ENCODE measurements around the gene SF3B5. TPM values are rescaled to one million over a fixed set of nuclear protein-coding genes. Genes with fewer than 3 reads are reported as not detected.
"Not testable (repeated sequence)": the region's sequence is repeated elsewhere in the genome, so short reads cannot be mapped to it uniquely, and the experiment has no call there.

The SF3B5 gene
- total and polyA plus RNA-seq, 9 donors: 93.0 to 125 (median 106) TPM

DNA sequence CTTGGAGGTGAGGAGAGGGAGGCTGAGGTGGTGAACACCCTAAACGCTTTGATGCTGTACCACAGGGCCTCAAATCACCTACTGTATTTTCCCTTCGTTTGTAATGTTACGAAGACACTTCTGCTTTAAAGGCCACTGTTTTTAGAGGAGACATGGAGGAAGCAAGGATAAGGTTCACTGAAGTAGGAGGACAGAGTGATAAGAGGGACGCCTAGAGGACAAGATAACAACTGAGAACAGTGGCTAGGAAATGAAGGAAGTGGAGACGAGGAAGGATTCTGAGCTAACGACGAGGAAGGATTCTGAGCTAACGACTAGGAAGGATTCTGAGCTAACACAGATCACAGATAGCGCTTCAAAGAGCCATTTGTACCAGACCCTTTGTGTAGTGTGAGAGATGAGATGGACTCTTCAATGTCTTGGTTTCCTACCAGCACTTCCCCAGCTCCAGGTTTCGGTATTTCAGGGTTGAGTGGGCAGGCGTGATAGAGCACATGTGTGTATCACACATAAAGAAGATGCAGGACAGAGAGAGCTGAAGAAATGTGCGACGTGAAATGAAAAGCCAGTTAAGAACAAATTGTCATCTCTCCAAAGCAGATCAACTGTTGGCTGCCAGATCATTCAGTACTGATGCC lies 7.5 kb downstream of the SF3B5 start:
- H3K36me3 ChIP-seq (ENCODE audit: control insufficient read depth, insufficient read depth, low read length): no peaks in the 10 kb centered on the region
- no peaks in the 10 kb centered on the region for H3K27me3 ChIP-seq (ENCODE audit: control insufficient read depth, insufficient read depth, low read length)
- H3K4me3 ChIP-seq (ENCODE audit: low read length): no peak overlapping the region
- H3K4me1 ChIP-seq (ENCODE audit: control insufficient read depth, insufficient read depth, low read length): no peaks in the 10 kb centered on the region
- DNase-seq: no peak
- no peaks in the 10 kb centered on the region for H3K9me3 ChIP-seq (replicated peaks; ENCODE audit: control insufficient read depth, low read depth, low read length)
- WGBS (ENCODE audit: insufficient coverage): 77% methylated on average over 5 of the region's 13 CpGs
- H3K27ac ChIP-seq (ENCODE audit: low read length): no peak overlapping the region

GRCh38 chr6:144086959-144087358 lies 8.4 kb downstream of the SF3B5 start:
- Histone ChIP-seq H3K36me3 (ENCODE audit: control insufficient read depth, insufficient read depth, low read length) (no peaks in the 10 kb centered on the region), H3K4me1 (ENCODE audit: control insufficient read depth, insufficient read depth, low read length) (no peaks in the 10 kb centered on the region), H3K27ac (ENCODE audit: low read length) (no peak overlapping the region), H3K9me3 (replicated peaks; ENCODE audit: control insufficient read depth, low read depth, low read length) (no peaks in the 10 kb centered on the region), H3K27me3 (ENCODE audit: control insufficient read depth, insufficient read depth, low read length) (no peaks in the 10 kb centered on the region), H3K4me3 (ENCODE audit: low read length) (no peak overlapping the region)
- no peak for DNase-seq
- no CpG with 5 or more reads among the region's 3 CpGs for WGBS (ENCODE audit: insufficient coverage)

GRCh38 chr6:144083172-144083571 lies 12.2 kb downstream of the SF3B5 start:
- Histone ChIP-seq H3K9me3 (replicated peaks; ENCODE audit: control insufficient read depth, low read depth, low read length) (no peaks in the 10 kb centered on the region), H3K4me1 (ENCODE audit: control insufficient read depth, insufficient read depth, low read length) (no peaks in the 10 kb centered on the region), H3K27me3 (ENCODE audit: control insufficient read depth, insufficient read depth, low read length) (no peaks in the 10 kb centered on the region), H3K36me3 (ENCODE audit: control insufficient read depth, insufficient read depth, low read length) (no peaks in the 10 kb centered on the region), H3K27ac (ENCODE audit: low read length) (no peak overlapping the region), H3K4me3 (ENCODE audit: low read length) (no peak overlapping the region)
- no CpG with 5 or more reads among the region's 1 CpG for WGBS (ENCODE audit: insufficient coverage)
- DNase-seq: no peak

GRCh38 chr6:144082412-144082811 lies 13.0 kb downstream of the SF3B5 start:
- not testable (repeated sequence) for DNase-seq; H3K36me3 ChIP-seq (ENCODE audit: control insufficient read depth, insufficient read depth, low read length); H3K27ac ChIP-seq (ENCODE audit: low read length); H3K4me1 ChIP-seq (ENCODE audit: control insufficient read depth, insufficient read depth, low read length); H3K27me3 ChIP-seq (ENCODE audit: control insufficient read depth, insufficient read depth, low read length); H3K9me3 ChIP-seq (replicated peaks; ENCODE audit: control insufficient read depth, low read depth, low read length); H3K4me3 ChIP-seq (ENCODE audit: low read length)
- WGBS (ENCODE audit: insufficient coverage): no CpG with 5 or more reads among the region's 3 CpGs

DNA sequence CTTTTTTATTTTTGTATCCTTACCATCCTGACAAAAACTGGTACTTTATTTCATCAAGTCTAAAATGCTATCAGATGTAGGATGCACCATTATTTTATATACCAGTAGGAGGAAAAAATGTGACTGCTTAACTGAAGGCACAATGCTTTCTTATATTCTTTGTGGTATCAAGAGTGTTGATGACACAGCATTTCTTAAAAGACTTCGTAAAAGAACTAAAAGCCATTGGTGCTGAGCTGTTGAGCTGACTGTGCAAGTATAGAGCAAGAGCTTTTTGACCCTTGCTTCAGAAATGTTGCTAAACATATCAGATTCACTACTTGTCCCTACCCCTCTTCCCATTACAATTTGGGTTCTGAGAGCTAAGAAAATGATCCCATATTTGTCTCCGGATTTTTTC lies 17.5 kb downstream of the SF3B5 start:
- no peak for DNase-seq
- Histone ChIP-seq H3K4me3 (ENCODE audit: low read length) (no peak overlapping the region), H3K27ac (ENCODE audit: low read length) (no peak overlapping the region), H3K27me3 (ENCODE audit: control insufficient read depth, insufficient read depth, low read length) (no peaks in the 10 kb centered on the region), H3K9me3 (replicated peaks; ENCODE audit: control insufficient read depth, low read depth, low read length) (no peaks in the 10 kb centered on the region), H3K36me3 (ENCODE audit: control insufficient read depth, insufficient read depth, low read length) (no peaks in the 10 kb centered on the region), H3K4me1 (ENCODE audit: control insufficient read depth, insufficient read depth, low read length) (no peaks in the 10 kb centered on the region)
- no CpG with 5 or more reads among the region's 2 CpGs for WGBS (ENCODE audit: insufficient coverage)

DNA sequence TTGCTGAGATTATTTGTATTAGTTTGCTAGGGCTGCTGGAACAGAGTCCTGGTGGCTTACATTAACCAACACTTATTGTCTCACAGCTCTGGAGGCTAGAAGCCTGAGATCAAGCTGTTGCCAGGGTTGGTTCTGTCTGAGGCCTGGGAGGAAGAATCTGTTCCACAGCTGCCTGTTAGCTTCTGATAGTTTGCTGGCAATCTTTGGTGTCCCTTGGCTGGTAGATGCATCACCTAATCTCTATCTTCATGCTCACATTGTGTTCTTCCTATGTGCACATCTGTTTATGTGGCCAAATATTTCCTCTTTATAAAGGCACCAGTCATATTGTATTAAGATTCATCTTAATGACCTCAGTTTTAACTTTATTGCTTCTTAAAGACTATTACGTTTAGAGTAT lies 19.5 kb downstream of the SF3B5 start:
- Histone ChIP-seq H3K27me3 (ENCODE audit: control insufficient read depth, insufficient read depth, low read length) (peaks cover 2% of the 10 kb centered on the region), H3K4me3 (ENCODE audit: low read length) (no peak overlapping the region), H3K36me3 (ENCODE audit: control insufficient read depth, insufficient read depth, low read length) (no peaks in the 10 kb centered on the region), H3K9me3 (replicated peaks; ENCODE audit: control insufficient read depth, low read depth, low read length) (no peaks in the 10 kb centered on the region), H3K4me1 (ENCODE audit: control insufficient read depth, insufficient read depth, low read length) (no peaks in the 10 kb centered on the region), H3K27ac (ENCODE audit: low read length) (no peak overlapping the region)
- WGBS (ENCODE audit: insufficient coverage): no CpG with 5 or more reads among the region's 1 CpG
- no peak for DNase-seq

GRCh38 chr6:144075187-144075586 lies 20.2 kb downstream of the SF3B5 start:
- Histone ChIP-seq H3K27ac (ENCODE audit: low read length) (no peak overlapping the region), H3K4me3 (ENCODE audit: low read length) (no peak overlapping the region), H3K9me3 (replicated peaks; ENCODE audit: control insufficient read depth, low read depth, low read length) (no peaks in the 10 kb centered on the region), H3K27me3 (ENCODE audit: control insufficient read depth, insufficient read depth, low read length) (peaks cover 5% of the 10 kb centered on the region), H3K36me3 (ENCODE audit: control insufficient read depth, insufficient read depth, low read length) (no peaks in the 10 kb centered on the region), H3K4me1 (ENCODE audit: control insufficient read depth, insufficient read depth, low read length) (no peaks in the 10 kb centered on the region)
- WGBS (ENCODE audit: insufficient coverage): 89% methylated on average over 3 of the region's 3 CpGs
- no peak for DNase-seq

- Histone ChIP-seq H3K4me3 (ENCODE audit: low read length) (no peak overlapping the region), H3K27ac (ENCODE audit: low read length) (no peak overlapping the region), H3K4me1 (ENCODE audit: control insufficient read depth, insufficient read depth, low read length) (no peaks in the 10 kb centered on the region), H3K27me3 (ENCODE audit: control insufficient read depth, insufficient read depth, low read length) (peaks cover 10% of the 10 kb centered on the region), H3K36me3 (ENCODE audit: control insufficient read depth, insufficient read depth, low read length) (no peaks in the 10 kb centered on the region), H3K9me3 (replicated peaks; ENCODE audit: control insufficient read depth, low read depth, low read length) (no peaks in the 10 kb centered on the region)
- no peak for DNase-seq
- 92% methylated on average over 2 of the region's 3 CpGs for WGBS (ENCODE audit: insufficient coverage)
Observed at GRCh38 chr6:144073024-144073423, 22.3 kb downstream of the SF3B5 start.

DNA sequence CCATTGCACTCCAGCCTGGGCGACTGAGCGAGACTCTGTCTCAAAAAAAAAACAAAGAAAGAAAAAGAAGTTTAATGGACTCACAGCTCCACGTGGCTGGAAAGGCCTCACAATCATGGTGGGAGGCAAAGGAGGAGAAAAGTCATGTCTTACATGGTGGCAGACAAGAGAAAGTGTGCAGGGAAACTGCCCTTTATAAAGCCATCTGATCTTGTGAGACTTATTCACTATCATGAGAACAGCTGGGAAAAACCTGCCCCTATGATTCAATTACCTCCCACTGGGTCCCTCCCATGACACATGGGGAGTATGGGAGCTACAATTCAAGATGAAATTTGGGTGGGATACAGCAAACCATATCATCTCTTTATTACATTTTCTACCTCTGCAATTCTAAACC lies 25.9 kb downstream of the SF3B5 start:
- peaks cover 7% of the 10 kb centered on the region for H3K4me1 ChIP-seq (ENCODE audit: control insufficient read depth, insufficient read depth, low read length)
- H3K27me3 ChIP-seq (ENCODE audit: control insufficient read depth, insufficient read depth, low read length): peaks cover 40% of the 10 kb centered on the region
- H3K27ac ChIP-seq (ENCODE audit: low read length): no peak overlapping the region
- H3K36me3 ChIP-seq (ENCODE audit: control insufficient read depth, insufficient read depth, low read length): no peaks in the 10 kb centered on the region
- H3K4me3 ChIP-seq (ENCODE audit: low read length): no peak overlapping the region
- 71% methylated on average over 3 of the region's 3 CpGs for WGBS (ENCODE audit: insufficient coverage)
- DNase-seq: no peak
- no peaks in the 10 kb centered on the region for H3K9me3 ChIP-seq (replicated peaks; ENCODE audit: control insufficient read depth, low read depth, low read length)

- H3K9me3 ChIP-seq (replicated peaks; ENCODE audit: control insufficient read depth, low read depth, low read length): no peaks in the 10 kb centered on the region
- H3K27me3 ChIP-seq (ENCODE audit: control insufficient read depth, insufficient read depth, low read length): peaks cover 46% of the 10 kb centered on the region
- no peak for DNase-seq
- H3K36me3 ChIP-seq (ENCODE audit: control insufficient read depth, insufficient read depth, low read length): no peaks in the 10 kb centered on the region
- no CpG with 5 or more reads among the region's 3 CpGs for WGBS (ENCODE audit: insufficient coverage)
- no peak overlapping the region for H3K27ac ChIP-seq (ENCODE audit: low read length)
- H3K4me3 ChIP-seq (ENCODE audit: low read length): no peak overlapping the region
- H3K4me1 ChIP-seq (ENCODE audit: control insufficient read depth, insufficient read depth, low read length): peaks cover 8% of the 10 kb centered on the region
Observed at GRCh38 chr6:144068794-144069193, 26.6 kb downstream of the SF3B5 start.
